ENCODE measurements around the gene EDARADD. TPM values are rescaled to one million over a fixed set of nuclear protein-coding genes. Genes with fewer than 3 reads are reported as not detected.
"Not testable (repeated sequence)": the region's sequence is repeated elsewhere in the genome, so short reads cannot be mapped to it uniquely, and the experiment has no call there.

The EDARADD gene
- total RNA-seq, 1 experiment from 2014 or later, result 35.4 TPM

GRCh38 chr1:236502972-236503639, 109.0 kb downstream of the EDARADD start:
- peaks cover 47% of the 10 kb centered on the region for H3K4me1 ChIP-seq (ENCODE audit: control insufficient read depth, insufficient read depth, low read length)
- no peaks in the 10 kb centered on the region for H3K9me3 ChIP-seq (ENCODE audit: control insufficient read depth, insufficient read depth, low read depth, low read length)
- no TSS peak for BruUV-seq (replicated peaks)
- DNase-seq (ENCODE audit: low read depth, low spot score), result peak; percentile 35
- no peaks in the 10 kb centered on the region for H3K27me3 ChIP-seq (ENCODE audit: control insufficient read depth, insufficient read depth, low read length)
- intact Hi-C loops (cut with micrococcal nuclease; ENCODE audit: unreplicated experiment) (no loop called here), in situ Hi-C loops (cut with HindIII; ENCODE audit: low pct_unique_long_range_greater_than_20kb, low sequenced_read_pairs) (no loop called here)
- ChIA-PET CTCF (no interaction called here), POLR2A (interaction anchor here (0.8 kb wide), 1 partner anchor 31 kb away, joined by 29 read pairs; no protein-coding TSS in a partner anchor)
- peak; percentile 87 for ATAC-seq
- TF ChIP-seq SIN3A (IDR thresholded peaks at IDR 0.05; ENCODE audit: borderline replicate concordance, insufficient read depth, low read depth, low read length), result no peak
- TF ChIP-seq, protein P1, sequence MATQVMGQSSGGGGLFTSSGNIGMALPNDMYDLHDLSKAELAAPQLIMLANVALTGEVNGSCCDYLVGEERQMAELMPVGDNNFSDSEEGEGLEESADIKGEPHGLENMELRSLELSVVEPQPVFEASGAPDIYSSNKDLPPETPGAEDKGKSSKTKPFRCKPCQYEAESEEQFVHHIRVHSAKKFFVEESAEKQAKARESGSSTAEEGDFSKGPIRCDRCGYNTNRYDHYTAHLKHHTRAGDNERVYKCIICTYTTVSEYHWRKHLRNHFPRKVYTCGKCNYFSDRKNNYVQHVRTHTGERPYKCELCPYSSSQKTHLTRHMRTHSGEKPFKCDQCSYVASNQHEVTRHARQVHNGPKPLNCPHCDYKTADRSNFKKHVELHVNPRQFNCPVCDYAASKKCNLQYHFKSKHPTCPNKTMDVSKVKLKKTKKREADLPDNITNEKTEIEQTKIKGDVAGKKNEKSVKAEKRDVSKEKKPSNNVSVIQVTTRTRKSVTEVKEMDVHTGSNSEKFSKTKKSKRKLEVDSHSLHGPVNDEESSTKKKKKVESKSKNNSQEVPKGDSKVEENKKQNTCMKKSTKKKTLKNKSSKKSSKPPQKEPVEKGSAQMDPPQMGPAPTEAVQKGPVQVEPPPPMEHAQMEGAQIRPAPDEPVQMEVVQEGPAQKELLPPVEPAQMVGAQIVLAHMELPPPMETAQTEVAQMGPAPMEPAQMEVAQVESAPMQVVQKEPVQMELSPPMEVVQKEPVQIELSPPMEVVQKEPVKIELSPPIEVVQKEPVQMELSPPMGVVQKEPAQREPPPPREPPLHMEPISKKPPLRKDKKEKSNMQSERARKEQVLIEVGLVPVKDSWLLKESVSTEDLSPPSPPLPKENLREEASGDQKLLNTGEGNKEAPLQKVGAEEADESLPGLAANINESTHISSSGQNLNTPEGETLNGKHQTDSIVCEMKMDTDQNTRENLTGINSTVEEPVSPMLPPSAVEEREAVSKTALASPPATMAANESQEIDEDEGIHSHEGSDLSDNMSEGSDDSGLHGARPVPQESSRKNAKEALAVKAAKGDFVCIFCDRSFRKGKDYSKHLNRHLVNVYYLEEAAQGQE (IDR thresholded peaks at IDR 0.05; ENCODE audit: insufficient read depth in 1 of 2, low read depth in 2 of 2, low read length in 1 of 2), result no peak
- peak; percentile 76 for TF ChIP-seq TCF7L2 (IDR thresholded peaks at IDR 0.05; ENCODE audit: low read depth, low read length)
- peak; percentile 70; the same call in 1 of the 2 replicates for TF ChIP-seq POLR2AphosphoS5 (IDR thresholded peaks at IDR 0.05; ENCODE audit: low read depth, low read length)
- TF ChIP-seq, protein P2, sequence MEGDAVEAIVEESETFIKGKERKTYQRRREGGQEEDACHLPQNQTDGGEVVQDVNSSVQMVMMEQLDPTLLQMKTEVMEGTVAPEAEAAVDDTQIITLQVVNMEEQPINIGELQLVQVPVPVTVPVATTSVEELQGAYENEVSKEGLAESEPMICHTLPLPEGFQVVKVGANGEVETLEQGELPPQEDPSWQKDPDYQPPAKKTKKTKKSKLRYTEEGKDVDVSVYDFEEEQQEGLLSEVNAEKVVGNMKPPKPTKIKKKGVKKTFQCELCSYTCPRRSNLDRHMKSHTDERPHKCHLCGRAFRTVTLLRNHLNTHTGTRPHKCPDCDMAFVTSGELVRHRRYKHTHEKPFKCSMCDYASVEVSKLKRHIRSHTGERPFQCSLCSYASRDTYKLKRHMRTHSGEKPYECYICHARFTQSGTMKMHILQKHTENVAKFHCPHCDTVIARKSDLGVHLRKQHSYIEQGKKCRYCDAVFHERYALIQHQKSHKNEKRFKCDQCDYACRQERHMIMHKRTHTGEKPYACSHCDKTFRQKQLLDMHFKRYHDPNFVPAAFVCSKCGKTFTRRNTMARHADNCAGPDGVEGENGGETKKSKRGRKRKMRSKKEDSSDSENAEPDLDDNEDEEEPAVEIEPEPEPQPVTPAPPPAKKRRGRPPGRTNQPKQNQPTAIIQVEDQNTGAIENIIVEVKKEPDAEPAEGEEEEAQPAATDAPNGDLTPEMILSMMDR (IDR thresholded peaks at IDR 0.05), result no peak
- peak overlapping the region; percentile 100 for H3K27ac ChIP-seq (ENCODE audit: low read length)
- peak overlapping the region; percentile 3 to 46; a peak in 3 of 4 replicates for H3K4me3 ChIP-seq (ENCODE audit: low read depth in 2 of 2, low read length in 2 of 2)
- H3K36me3 ChIP-seq (ENCODE audit: control insufficient read depth, insufficient read depth, low read length), result no peaks in the 10 kb centered on the region

DNA sequence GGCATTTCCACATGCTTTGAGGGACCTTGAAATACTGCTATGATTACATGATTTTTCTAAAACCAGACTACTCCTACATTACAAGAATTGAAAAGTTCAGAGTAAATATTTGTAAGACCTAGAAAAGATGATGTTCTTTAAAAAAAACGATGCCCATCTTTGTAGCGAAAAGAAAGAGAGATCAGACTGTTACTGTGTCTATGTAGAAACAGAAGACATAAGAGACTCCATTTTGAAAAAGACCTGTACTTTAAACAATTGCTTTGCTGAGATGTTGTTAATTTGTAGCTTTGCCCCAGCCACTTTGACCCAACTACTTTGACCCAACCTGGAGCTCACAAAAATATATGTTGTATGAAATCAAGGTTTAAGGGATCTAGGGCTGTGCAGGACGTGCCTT, 110.3 kb downstream of the EDARADD start:
- H3K9me3 ChIP-seq (ENCODE audit: control insufficient read depth, insufficient read depth, low read depth, low read length); H3K4me3 ChIP-seq (ENCODE audit: low read depth in 2 of 2, low read length in 2 of 2); CTCF ChIA-PET; ATAC-seq; H3K36me3 ChIP-seq (ENCODE audit: control insufficient read depth, insufficient read depth, low read length); BruUV-seq (replicated peaks); H3K27me3 ChIP-seq (ENCODE audit: control insufficient read depth, insufficient read depth, low read length); intact Hi-C loops (cut with micrococcal nuclease; ENCODE audit: unreplicated experiment); DNase-seq (ENCODE audit: low read depth, low spot score); POLR2A ChIA-PET; in situ Hi-C loops (cut with HindIII; ENCODE audit: low pct_unique_long_range_greater_than_20kb, low sequenced_read_pairs): not testable (repeated sequence)
- peak overlapping the region; percentile 100 for H3K27ac ChIP-seq (ENCODE audit: low read length)
- peaks cover 47% of the 10 kb centered on the region for H3K4me1 ChIP-seq (ENCODE audit: control insufficient read depth, insufficient read depth, low read length)

DNA sequence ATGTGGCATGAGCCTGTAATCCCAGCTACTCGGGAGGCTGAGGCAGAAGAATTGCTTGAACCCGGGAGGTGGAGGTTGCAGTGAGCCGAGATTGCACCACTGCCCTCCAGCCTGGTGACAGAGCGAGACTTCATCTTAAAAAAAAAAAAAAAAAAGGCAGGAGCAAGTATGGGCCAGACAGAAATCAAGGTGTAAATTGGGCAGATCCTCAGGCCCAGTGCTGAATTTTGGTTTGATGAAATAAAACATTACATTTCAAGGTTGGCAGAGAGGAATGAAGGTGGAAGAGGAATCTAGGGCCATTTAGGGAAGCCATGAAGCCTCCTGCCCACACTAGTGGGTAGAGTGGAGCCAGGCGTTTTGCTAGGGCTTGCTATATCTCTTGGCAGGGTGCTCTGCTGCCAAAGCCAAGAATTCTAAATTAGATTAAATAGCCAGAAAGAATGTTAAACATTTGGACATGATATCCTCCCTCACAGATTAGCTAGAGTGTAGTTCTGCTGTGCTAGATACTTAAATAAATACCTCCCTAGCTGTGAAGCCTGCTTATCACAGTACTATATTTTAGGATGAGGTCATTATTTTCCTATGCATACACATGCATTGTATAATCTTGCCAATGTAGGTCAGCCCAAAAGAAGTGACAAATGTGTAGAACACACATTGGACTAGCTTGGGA, 113.1 kb downstream of the EDARADD start:
- ChIA-PET CTCF (interaction anchor here (0.7 kb wide), 1 partner anchor 1119 kb away, joined by 9 read pairs; no protein-coding TSS in a partner anchor), POLR2A (no interaction called here)
- DNase-seq (ENCODE audit: low read depth, low spot score) (no peak), ATAC-seq (peak; percentile 75)
- Histone ChIP-seq H3K4me1 (ENCODE audit: control insufficient read depth, insufficient read depth, low read length) (peaks cover 51% of the 10 kb centered on the region), H3K27ac (ENCODE audit: low read length) (peak overlapping the region; percentile 100), H3K36me3 (ENCODE audit: control insufficient read depth, insufficient read depth, low read length) (no peaks in the 10 kb centered on the region), H3K4me3 (ENCODE audit: low read depth in 2 of 2, low read length in 2 of 2) (no peak overlapping the region), H3K27me3 (ENCODE audit: control insufficient read depth, insufficient read depth, low read length) (no peaks in the 10 kb centered on the region), H3K9me3 (ENCODE audit: control insufficient read depth, insufficient read depth, low read depth, low read length) (no peaks in the 10 kb centered on the region)
- TF ChIP-seq, protein P1 (IDR thresholded peaks at IDR 0.05; ENCODE audit: insufficient read depth in 1 of 2, low read depth in 2 of 2, low read length in 1 of 2), result no peak
- TF ChIP-seq, protein P2 (IDR thresholded peaks at IDR 0.05), result no peak
- peak; percentile 70; the same call in 1 of the 2 replicates for TF ChIP-seq POLR2AphosphoS5 (IDR thresholded peaks at IDR 0.05; ENCODE audit: low read depth, low read length)
- peak; percentile 66 for TF ChIP-seq TCF7L2 (IDR thresholded peaks at IDR 0.05; ENCODE audit: low read depth, low read length)
- TF ChIP-seq SIN3A (IDR thresholded peaks at IDR 0.05; ENCODE audit: borderline replicate concordance, insufficient read depth, low read depth, low read length), result no peak
- in situ Hi-C loops (cut with HindIII; ENCODE audit: low pct_unique_long_range_greater_than_20kb, low sequenced_read_pairs) (no loop called here), intact Hi-C loops (cut with micrococcal nuclease; ENCODE audit: unreplicated experiment) (no loop called here)
- no TSS peak for BruUV-seq (replicated peaks)
